OCI-LY3 (cell line): ENCODE data around the gene BCAT1.

Experiments
- EZH2phosphoT487 ChIP-seq: fragments of 200-600 bp; shearing (Covaris generic); IDR thresholded peaks from 2 replicates; pipeline ENCODE4 v1.6.1; 2018; ENCODE audit warnings: antibody characterized with exemption, mixed run types, low read depth
- TF ChIP-seq, protein P1 (sequence below): fragments of 200-600, 300-600 bp; sonication (generic); IDR thresholded peaks from 2 replicates; pipeline ENCODE4 v1.5.1; 2014; ENCODE audit warnings: antibody characterized with exemption, low read length, low read depth

DNA sequence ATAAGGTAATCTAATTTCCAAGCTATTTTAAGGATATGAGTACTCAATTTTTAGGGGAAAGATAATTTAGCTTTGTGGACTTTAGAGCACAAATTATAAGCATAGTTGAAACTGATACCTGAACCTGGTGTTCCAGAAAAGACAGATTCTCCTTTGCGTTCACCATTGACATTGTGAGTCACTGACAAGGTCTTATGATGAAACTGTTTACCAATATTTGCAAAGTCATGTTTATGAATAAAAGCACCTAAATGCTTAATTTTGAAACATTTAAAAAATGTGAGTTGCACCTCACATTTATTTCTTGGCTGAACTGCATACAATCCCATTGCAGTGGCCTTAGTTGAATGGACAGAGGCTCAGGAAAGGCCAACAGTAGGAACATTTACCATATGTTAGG is 3.9 kb downstream of the BCAT1 start:
- TF ChIP-seq, protein P1, sequence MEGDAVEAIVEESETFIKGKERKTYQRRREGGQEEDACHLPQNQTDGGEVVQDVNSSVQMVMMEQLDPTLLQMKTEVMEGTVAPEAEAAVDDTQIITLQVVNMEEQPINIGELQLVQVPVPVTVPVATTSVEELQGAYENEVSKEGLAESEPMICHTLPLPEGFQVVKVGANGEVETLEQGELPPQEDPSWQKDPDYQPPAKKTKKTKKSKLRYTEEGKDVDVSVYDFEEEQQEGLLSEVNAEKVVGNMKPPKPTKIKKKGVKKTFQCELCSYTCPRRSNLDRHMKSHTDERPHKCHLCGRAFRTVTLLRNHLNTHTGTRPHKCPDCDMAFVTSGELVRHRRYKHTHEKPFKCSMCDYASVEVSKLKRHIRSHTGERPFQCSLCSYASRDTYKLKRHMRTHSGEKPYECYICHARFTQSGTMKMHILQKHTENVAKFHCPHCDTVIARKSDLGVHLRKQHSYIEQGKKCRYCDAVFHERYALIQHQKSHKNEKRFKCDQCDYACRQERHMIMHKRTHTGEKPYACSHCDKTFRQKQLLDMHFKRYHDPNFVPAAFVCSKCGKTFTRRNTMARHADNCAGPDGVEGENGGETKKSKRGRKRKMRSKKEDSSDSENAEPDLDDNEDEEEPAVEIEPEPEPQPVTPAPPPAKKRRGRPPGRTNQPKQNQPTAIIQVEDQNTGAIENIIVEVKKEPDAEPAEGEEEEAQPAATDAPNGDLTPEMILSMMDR: no peak
- no peak for TF ChIP-seq EZH2phosphoT487
